Esophagus muscularis mucosa (tissue), 4 donors: ENCODE measurements around the gene ASTL.

Source experiments
- CTCF ChIP-seq, 3 experiments: fragments of 200-600 bp in 2 of 3; fragments of 450-650 bp in 1 of 3; sonication (generic) in 2 of 3; IDR thresholded peaks; one replicate each; pipeline ENCODE4 v1.5.1; 2017 to 2019; ENCODE audit warnings: antibody characterized with exemption in 3 of 3, mild to moderate bottlenecking in 2 of 3, moderate library complexity in 1 of 3
- EP300 ChIP-seq: sonication (generic); formaldehyde crosslinking; IDR thresholded peaks from one replicate; pipeline ENCODE4 v1.6.1; 2017; ENCODE audit warnings: antibody characterized with exemption
- POLR2A ChIP-seq: fragments of 450-650 bp; IDR thresholded peaks from one replicate; pipeline ENCODE4 v1.6.1; 2017; ENCODE audit warnings: antibody characterized with exemption, moderate library complexity, mild to moderate bottlenecking, low read depth
- POLR2AphosphoS5 ChIP-seq, 2 donors: sonication (generic); formaldehyde crosslinking; IDR thresholded peaks; one replicate each; pipeline ENCODE4 v1.6.1; 2017; ENCODE audit warnings: antibody characterized with exemption in 2 of 2

- TF ChIP-seq POLR2A (no peak), CTCF (IDR thresholded peaks at IDR 0.05) (no peak), EP300 (no peak), POLR2AphosphoS5 (IDR thresholded peaks at IDR 0.05) (no peak)
Measured at GRCh38 chr2:96143848-96144480, 5.7 kb upstream of the ASTL start.
